ENCODE measurements around the gene PDLIM5. TPM values are rescaled to one million over a fixed set of nuclear protein-coding genes. Genes with fewer than 3 reads are reported as not detected.

Gene PDLIM5
- total and polyA plus RNA-seq, 11 donors, result 262 to 1,378 (median 1,035) TPM

DNA sequence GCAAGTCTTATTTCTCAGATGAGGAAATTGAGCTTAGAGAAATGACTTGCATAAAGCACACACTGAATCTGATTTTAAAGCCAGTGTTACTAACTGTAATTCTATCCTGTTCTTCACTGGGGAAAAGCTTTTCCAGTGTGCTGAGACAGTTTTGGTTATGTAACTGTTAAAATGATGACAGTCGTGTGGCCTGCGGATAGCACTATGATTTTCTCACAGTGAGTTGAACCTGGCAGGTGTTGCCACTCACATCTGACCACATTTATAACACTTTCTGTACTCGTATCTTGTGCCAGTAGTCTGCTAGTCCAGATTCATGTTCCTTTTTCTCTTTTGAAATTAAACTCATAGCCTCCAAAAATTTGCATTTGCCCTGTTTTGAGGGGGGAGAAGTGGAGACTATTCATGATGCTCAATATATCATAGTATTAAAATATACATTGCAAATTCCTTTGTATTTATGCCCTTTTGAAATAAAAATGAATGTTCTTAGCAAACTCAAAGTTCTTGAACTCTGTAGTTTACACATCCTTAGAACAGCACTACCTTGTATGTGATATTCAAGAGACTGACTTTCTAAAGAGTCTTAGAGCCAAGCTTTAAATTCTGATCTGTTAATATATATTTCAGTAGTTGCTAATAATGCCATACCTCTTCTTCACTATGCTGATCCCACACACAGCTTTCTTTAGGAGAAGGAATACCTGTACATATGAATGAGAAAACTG, 132.3 kb downstream of the PDLIM5 start:
- Histone ChIP-seq H3K36me3 (peaks cover 0 to 78% (median 36%) of the 10 kb centered on the region in 9 donors), H3K27ac (peak overlapping the region in 4 of 12 donors; percentile 1 to 37 (median 32)), H3K4me3 (no peak overlapping the region), H3K4me1 (peaks cover 0 to 46% (median 16%) of the 10 kb centered on the region in 12 donors), H3K27me3 (no peaks in the 10 kb centered on the region), H3K9me3 (no peaks in the 10 kb centered on the region)
- TF ChIP-seq, protein P1, sequence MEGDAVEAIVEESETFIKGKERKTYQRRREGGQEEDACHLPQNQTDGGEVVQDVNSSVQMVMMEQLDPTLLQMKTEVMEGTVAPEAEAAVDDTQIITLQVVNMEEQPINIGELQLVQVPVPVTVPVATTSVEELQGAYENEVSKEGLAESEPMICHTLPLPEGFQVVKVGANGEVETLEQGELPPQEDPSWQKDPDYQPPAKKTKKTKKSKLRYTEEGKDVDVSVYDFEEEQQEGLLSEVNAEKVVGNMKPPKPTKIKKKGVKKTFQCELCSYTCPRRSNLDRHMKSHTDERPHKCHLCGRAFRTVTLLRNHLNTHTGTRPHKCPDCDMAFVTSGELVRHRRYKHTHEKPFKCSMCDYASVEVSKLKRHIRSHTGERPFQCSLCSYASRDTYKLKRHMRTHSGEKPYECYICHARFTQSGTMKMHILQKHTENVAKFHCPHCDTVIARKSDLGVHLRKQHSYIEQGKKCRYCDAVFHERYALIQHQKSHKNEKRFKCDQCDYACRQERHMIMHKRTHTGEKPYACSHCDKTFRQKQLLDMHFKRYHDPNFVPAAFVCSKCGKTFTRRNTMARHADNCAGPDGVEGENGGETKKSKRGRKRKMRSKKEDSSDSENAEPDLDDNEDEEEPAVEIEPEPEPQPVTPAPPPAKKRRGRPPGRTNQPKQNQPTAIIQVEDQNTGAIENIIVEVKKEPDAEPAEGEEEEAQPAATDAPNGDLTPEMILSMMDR (IDR thresholded peaks at IDR 0.05), result no peak
- no peak for TF ChIP-seq POLR2A (IDR thresholded peaks at IDR 0.05)
- DNase-seq (no peak), ATAC-seq (peak in 2 of 4 donors; percentile 33 to 38)
- WGBS, 4 donors, result 36 to 54% (median 47%) methylated on average over 3 of the region's 3 CpGs
- intact Hi-C loops (cut with DNase I), result loop anchor here in 2 of 10 donors (5.0 to 10.0 kb wide), 3 partner anchors 119 to 177 kb away; partner anchors contain the start of gene PDLIM5 (in 1 of the 2)

DNA sequence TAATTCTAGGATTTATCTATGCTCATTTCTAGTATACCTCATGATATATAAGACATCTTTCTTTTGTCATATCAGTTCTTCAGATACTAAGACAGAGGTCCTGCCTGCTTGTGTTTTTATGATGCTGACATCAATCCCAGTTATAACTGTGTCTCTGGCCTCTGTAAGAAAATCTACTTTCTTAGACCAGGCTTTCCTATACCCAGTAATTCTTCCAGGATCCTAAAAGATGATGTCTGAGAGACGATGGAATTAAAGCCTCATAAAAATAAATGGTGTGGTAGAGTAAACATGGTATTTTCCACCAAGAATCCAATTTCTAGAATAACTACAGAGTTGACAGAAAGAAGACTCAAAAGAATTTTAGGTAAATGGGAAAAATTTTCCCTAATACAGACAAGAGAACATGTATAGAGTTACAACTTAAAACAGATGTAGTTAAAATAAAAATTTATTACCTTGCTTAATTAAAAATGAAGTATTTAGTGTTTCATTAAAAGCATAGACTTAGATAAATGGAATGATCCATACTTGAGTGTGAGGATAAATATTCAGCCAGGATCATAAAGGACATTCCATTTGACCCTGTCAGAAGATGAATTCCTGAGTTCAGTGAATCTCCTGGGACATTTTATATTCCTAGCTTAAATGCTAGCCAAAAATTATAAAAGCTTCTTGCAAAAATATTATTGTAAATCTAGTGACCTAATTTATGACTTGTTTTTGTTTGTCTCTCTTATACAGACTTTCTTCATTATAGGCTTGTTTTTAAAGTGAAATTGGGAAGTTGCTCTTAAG, 137.4 kb downstream of the PDLIM5 start:
- DNase-seq (no peak), ATAC-seq (no peak)
- H3K9me3 ChIP-seq, result no peaks in the 10 kb centered on the region
- H3K27ac ChIP-seq, result peak overlapping the region in 1 of 12 donors; percentile 11
- peaks cover 0 to 29% (median 9%) of the 10 kb centered on the region in 12 donors for H3K4me1 ChIP-seq
- intact Hi-C loops (cut with DNase I), result loop anchor here in 2 of 10 donors (10.0 kb wide), 2 partner anchors 124 to 134 kb away; partner anchors contain the start of gene PDLIM5 (in 1 of the 2)
- TF ChIP-seq POLR2A (IDR thresholded peaks at IDR 0.05), result no peak
- TF ChIP-seq, protein P1 (IDR thresholded peaks at IDR 0.05), result no peak
- no peak overlapping the region for H3K4me3 ChIP-seq
- WGBS, 4 donors, result 78 to 86% (median 83%) methylated on average over 1 of the region's 1 CpG
- no peaks in the 10 kb centered on the region for H3K27me3 ChIP-seq
- peaks cover 0 to 94% (median 51%) of the 10 kb centered on the region in 9 donors for H3K36me3 ChIP-seq

DNA sequence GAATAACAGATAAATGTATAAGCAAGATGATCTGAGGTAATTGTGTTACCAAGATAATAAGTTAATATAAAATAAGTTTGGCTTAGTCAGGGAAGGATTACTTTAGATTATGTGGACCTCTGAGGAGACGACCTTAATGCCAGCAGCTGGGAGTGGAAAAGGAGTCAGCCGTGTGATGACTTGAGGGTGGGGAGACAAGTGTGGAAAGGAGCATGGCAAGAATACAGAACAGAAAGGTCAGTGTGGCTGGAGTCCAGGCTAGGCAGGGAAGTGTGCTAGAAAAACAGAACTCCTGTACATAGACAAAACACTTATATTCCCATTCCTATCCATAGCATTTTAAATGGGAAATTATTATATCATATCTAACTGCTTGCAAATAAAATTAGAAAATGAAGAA, 138.8 kb downstream of the PDLIM5 start:
- H3K4me3 ChIP-seq, result no peak overlapping the region
- no peaks in the 10 kb centered on the region for H3K9me3 ChIP-seq
- WGBS, 4 donors, result 20 to 41% (median 34%) methylated on average over 2 of the region's 2 CpGs
- ATAC-seq, result peak; percentile 44 to 87 (median 62)
- H3K36me3 ChIP-seq, result peaks cover 0 to 85% (median 48%) of the 10 kb centered on the region in 9 donors
- peak overlapping the region in 3 of 12 donors; percentile 11 to 30 (median 15) for H3K27ac ChIP-seq
- DNase-seq, result peak in 1 of 5 donors; percentile 43
- TF ChIP-seq POLR2A (IDR thresholded peaks at IDR 0.05), result no peak
- TF ChIP-seq, protein P1 (IDR thresholded peaks at IDR 0.05), result no peak
- intact Hi-C loops (cut with DNase I), result loop anchor here in 5 of 10 donors (2.0 to 10.0 kb wide), 5 partner anchors 136 to 286 kb away; partner anchors contain the start of gene PDLIM5 (in 3 of the 5)
- H3K27me3 ChIP-seq, result no peaks in the 10 kb centered on the region
- H3K4me1 ChIP-seq, result peaks cover 0 to 34% (median 16%) of the 10 kb centered on the region in 12 donors
